HG03159 (cell line): ENCODE data around the gene ATP23.

Experiments
- ATAC-seq: cut with Tn5 transposase; IDR thresholded peaks from one replicate; pipeline ENCODE4 v1.9.1; 2021; ENCODE audit warnings: mild to moderate bottlenecking, moderate library complexity; ENCODE audit not compliant: unreplicated experiment

Gene ATP23

GRCh38 chr12:57966536-57966935 lies 25.2 kb downstream of the ATP23 start:
- no peak for ATAC-seq

- no peak for ATAC-seq
These were observed 41.9 kb downstream of the ATP23 start for GRCh38 chr12:57983146-57983857.

- no peak for ATAC-seq
These were observed 42.6 kb downstream of the ATP23 start for GRCh38 chr12:57983858-57984505.

GRCh38 chr12:57984629-57985151 lies 43.3 kb downstream of the ATP23 start:
- no peak for ATAC-seq

- no peak for ATAC-seq
These were observed 44.3 kb downstream of the ATP23 start for GRCh38 chr12:57985685-57986084.

DNA sequence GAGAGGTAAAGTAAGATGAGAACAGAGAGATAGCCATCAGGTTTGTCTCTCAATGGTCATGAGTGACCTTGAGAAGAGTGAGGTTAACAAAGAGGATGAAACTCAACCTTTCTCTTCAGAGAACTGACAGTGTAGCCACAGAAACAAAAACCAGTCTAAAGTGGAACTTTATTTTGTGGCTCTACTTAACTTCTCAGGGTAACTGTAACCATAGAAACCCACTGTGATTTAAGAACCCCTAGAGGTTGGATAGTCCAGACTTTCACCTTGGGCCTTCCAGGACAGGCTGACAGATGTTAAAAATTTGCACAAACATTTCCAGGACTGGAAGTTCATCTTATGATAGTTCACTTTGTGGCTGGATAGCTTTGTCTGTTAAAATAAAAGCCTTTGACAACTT lies 48.5 kb downstream of the ATP23 start:
- ATAC-seq: no peak

GRCh38 chr12:57990241-57990883 lies 49.0 kb downstream of the ATP23 start:
- ATAC-seq: no peak

DNA sequence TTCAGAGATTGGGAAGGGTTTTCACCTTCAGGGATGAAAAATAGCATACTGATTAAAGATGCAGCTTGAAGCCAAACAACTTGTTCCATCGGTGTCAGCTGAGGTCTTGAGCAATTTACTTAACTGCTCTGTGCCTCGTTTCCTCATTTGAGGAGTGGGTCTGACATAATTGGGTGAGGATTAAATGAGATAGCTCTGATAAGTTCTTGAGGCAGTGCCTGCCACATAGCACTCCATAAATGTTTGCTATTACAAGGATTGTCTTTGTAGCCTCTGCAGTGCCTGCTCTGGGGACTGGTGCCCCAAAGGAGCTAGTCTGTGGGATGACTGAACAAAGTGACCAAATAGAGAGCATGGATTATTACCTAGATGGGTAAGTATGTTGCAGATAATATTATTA lies 50.6 kb downstream of the ATP23 start:
- ATAC-seq: no peak

GRCh38 chr12:57993030-57993429 lies 51.7 kb downstream of the ATP23 start:
- ATAC-seq: no peak

GRCh38 chr12:57993834-57994233 lies 52.5 kb downstream of the ATP23 start:
- no peak for ATAC-seq

- ATAC-seq: no peak
These were observed 55.2 kb downstream of the ATP23 start for GRCh38 chr12:57996520-57996919.

- ATAC-seq: no peak
These were observed 56.9 kb downstream of the ATP23 start for GRCh38 chr12:57998251-57998650.

DNA sequence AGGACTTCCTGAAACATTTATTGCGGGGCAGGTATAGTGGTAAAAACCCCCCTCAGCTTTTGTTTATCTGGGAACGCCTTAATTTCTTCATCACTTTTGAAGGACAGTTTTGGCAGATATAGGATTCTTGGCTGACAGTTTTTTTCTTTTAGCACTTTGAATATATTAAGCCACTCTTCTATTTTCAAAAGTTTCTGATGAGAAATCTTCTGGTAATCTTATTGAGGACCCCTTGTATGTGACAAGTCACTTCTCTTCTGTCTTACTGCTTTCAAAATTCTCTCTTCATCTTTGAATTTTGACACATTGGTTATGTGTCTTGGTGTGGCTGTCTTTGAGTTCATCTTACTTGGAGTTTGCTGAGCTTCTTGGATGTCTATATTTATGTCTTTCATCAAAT lies 59.1 kb downstream of the ATP23 start:
- ATAC-seq: no peak

- no peak for ATAC-seq
These were observed 66.5 kb downstream of the ATP23 start for GRCh38 chr12:58007875-58008274.

DNA sequence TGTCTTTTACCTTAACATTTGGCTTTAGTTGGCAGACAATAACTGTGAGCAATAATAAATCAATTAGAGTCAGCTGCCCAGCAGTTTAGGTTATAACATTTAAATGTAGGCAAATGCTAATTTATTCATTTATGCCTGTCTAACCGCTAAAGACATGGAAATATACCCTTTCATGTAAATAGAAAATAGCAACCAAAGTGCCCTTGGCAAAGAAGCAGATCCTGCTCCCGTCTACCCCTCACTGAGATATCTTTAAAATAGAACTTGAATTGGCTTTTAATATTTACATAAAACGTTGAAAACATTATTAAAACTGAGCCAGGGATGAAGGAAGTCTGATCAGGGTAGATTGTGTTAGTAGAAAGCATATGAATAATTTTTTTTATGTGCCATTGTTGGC lies 67.3 kb downstream of the ATP23 start:
- no peak for ATAC-seq
